ENCODE data around the gene CD320.
"Not testable (repeated sequence)": the region's sequence is repeated elsewhere in the genome, so short reads cannot be mapped to it uniquely, and the experiment has no call there.

Gene CD320

DNA sequence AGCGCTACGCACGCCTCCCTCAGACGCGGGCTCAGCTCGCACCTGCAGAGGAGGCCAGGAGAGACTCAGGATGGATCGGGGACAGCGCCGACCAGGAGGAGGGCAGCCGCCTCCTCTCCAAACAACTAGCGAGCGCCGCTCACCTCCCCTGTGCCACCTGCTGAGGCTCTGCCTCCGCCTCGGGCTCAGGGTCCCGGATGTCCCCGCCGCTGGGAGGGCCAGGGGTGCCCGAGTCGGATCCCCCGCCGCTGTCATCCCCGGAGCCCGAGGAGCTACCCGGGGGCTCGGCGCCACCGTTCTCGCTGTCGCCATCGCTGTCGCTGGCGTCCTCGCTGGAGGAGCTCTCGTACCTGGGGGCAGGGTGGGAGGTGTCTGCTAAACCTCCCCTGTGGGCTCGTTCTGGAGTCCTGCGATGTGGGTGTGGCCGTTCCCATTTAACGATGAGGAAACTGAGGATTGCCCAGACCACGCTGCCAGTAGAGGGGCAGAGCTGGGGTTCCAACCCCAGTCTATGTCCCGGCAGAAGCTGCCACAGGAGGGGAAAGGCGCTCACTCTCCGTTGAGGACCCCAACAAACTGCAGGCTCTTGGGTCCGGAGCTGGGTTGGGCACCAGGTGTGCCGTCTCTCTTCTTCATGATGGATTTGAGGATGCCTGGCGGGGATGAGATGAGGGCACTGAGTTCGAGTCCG, 25.8 kb upstream of the CD320 start:
- ATAC-seq (no peak), DNase-seq (no peak)

DNA sequence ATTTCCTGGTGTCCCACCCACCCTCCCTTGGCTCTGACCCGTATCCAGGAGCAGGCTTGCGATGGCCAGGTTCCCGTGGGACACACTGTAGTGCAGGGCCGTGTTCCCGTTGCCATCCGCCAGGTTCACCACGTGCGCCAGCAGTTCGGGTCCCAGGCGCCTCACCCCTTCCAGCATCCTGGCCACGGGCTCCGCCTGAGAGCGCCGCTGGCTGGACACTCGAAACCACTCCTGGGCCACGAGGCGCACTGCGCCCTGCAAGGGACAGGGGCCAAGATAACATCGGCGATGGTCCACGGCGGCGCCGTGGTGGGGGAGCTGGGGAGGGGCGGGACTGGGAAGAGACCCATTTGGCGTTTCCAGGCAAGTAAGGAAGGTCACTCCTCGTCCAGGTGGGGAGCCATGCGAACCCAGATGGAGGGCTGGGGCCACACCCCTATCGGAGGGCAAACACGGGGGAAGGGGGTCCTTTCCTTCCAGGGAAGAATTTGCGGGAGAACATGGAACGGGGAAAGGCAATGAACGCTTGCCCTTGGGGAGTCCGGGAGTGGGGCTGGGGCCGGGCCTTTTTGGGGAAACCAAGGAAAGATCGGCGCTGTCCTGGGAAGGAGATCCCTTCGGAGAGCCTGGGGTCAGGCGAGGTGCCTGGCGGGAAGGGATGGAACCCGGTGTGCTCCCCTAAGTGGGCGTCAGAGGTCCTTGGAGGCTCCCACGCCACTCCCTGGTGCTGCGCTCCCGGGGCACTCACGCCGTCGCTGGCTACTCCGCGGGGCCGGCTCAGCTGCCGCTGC, 25.0 kb upstream of the CD320 start:
- ATAC-seq (no peak), DNase-seq (no peak)

DNA sequence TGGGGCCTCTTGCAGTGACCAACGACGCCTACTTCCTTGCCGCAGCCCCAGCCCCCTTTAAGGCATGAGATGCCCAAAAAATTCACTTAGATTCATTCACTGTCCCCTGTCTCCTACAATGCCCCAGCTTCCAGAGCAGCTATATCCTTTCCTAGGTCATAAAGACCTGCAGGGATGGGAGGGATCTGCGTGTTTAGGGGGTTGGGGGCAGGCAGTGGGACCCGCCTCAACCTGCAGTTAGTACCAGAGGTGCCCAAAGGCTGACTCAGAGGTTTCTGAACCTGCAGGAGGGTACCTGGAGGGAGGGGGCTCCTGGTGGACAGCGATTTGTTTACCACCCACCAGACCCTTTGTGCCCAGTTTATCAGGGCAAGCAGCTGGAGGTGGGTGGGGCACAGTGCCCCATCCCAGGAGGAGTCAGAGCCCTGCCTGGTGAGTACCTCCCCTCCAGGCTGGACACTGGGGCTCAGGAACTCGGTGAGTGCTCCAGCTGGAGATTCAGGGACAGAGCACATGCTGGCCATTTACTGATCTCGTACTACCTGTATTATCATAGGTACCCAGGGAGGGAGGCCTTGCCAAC, 23.2 kb upstream of the CD320 start:
- DNase-seq: no peak
- ATAC-seq: no peak

DNA sequence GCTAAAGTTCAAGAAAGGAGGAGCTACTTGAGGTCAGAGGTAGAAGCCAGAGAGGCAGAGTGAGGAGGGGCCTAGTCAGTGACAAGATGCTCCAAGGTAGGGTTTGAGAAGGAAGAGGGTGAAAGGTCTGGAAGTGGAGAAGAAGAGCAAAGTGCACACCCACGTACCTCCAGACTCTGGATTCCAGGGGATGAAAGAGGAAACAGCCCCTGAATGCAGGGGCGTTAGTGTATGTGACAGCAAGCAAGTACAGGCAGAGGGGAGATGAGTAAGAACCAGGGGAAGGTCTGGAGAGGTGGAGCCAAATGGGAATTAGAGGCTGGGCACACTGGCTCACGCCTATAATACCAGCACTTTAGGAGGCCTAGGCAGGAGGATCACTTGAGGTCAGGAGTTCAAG, 21.8 kb upstream of the CD320 start:
- ATAC-seq (no peak), DNase-seq (no peak)

DNA sequence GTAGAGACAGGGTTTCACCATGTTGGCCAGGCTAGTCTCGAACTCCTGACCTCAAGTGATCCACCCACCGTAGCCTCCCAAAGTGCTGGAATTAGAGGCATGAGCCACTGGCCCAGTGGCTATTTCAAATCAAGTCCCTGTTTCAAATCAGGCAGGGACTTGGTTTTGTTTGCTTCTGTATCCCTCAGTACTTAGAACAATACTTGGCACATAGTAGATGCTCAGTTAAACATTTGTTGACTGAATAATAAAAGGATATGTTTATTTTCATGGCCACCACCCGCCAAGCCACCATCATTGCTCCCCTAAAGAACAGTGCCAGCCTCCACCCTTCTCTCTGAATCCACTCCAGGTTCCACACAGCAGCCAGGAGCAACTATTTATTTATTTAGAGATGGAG, 17.3 kb upstream of the CD320 start:
- DNase-seq (no peak), ATAC-seq (no peak)

DNA sequence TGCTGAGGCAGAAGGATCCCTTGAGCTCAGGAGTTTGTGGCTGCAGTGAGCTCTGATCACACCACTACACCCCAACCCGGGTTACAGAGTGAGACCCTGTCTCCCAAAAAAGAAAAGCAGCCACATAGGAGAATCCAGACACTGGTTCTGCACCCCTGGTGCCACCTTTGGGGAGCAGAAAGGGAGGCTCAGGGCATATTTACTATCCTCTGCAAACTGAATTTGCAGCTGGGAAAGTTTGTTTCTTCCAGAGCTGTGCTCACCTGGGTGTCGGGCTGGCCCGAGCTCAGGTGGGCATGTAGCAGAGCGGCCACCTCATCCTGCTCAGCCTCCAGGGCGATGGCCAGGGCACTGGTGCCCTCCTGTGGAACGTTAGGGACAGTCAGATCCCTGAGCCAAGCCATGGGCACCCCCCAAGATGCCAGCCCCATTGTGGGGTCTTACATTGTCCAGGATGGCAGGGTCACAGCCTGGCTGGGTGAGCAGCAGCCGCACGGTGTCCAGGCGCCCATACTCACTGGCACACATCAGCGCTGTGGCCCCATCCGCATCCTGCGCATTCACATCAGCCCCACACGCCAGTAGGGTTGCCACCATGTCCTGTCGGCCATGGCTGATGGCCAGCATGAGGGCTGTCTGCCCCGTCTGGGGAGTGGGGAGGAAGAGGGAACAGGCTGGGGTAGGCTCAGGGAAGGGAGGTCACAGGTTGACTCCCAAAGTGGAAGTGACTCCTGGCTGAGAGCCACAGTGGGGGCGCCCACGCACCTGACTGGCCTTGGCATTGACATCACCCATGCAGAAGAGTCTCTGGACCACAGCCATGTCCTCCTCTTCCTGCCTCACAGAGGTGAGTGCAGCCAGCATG, 16.3 kb upstream of the CD320 start:
- no peak for ATAC-seq
- no peak for DNase-seq

DNA sequence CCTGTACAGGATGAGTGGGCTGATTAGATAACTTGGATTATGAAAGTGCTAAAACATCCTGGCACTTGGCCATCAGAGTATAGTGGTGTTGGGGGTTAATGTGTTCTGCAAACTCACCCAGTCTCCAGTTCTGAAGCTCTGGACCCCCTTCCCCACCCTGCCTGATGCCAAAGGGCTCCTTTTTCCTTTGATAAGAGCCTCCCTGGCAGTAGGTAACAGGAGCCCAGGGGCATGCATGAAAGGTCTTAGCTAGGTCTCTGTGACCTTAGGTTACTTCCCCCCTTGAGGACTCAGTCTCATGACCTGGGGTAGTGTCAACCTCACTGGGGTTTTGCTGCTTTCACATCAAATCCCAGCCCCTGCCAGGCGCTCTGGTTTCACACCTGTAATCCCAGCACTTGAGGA, 15.6 kb upstream of the CD320 start:
- no peak for ATAC-seq
- DNase-seq: no peak

DNA sequence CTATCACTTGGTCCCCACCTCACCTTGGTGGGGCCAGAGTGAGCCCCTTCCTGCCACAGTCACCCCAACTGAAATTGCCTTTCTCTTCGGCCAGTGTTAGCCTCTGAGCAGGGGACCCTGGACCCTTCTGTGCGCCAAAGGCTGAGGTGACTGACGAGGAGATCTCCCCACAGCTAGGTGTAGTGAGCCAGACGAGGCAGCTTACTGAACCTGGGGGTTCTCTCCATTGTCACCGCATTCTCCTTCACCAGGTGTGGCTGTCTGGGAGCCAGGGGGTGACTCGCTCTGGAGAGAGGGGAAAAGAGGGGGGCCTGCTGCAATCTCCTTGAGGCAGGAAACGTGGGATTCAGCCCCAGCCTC, 14.5 kb upstream of the CD320 start:
- ATAC-seq (no peak), DNase-seq (no peak)

DNA sequence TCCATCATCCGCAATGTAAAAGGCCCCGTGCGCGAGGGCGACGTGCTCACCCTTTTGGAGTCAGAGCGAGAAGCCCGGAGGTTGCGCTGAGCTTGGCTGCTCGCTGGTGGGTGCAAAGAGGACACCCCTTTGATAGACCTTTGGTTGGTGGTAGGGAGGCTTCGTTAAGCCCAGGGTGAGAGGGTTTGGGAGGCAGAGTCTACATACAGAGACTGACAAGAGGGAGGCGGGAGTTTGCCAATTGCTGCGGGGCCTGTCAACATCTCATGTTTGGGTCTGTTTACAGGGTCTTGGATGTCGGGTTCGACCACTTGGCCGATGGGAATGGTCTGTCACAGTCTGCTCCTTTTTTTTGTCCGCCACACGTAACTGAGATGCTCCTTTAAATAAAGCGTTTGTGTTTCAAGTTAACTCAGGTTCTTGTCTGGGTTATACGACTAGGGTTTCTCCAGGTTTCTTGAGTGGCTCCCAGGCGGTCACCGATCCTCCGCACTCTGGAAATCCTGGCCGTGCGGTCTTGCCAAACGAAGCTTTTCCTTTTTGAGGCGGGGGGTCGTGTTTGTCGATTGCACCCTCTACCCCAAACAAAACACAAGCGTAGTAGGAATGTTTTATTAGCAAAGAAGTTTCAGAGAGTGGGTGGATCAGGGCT, 14.0 kb upstream of the CD320 start:
- no peak for ATAC-seq
- no peak for DNase-seq

DNA sequence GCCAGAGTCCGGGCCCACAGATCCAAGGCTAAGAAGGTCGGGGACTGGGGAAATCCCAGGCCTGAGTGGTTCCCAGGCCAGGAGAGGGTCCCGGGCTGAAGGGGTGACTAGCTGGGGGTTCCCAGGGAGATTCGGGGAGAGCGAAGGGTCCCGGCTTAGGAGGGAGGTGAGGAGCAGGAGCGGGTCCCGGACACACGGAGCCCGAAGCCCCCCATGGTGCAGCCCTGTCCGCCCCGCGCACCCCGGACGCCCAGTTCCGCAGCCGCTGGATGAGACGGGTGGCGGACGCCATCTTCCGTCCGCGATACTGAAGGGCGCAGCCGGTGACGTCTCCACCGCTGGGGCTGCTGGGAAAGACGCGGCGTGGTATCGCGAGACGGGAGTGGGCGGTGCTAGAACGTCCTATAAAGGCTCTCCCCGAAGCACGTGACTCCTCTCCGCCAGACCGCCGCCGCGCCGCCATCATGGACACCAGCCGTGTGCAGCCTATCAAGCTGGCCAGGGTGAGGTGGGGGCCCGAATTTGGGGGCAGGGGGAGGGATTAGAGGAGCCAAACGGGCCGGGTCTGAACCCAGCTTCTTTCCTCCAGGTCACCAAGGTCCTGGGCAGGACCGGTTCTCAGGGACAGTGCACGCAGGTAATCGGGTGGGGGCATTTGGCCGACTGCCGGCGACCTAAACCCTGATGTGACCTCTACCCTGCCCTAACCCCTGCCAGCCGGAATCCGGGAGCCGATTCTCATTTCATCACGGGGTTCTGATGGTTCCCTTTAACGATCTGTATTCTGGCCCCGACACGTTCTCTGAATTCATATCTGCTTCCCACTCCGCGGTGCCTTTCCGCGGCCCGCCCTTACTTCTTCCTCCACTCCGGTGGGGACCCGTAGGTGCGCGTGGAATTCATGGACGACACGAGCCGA, 13.2 kb upstream of the CD320 start, which contains the start of the genes NDUFA7 and RPS28:
Gene NDUFA7 (minus strand): TSS at position 309 of the 919 bp plus-strand sequence. CDS start 17 bp downstream, at position 292.
Gene RPS28 (plus strand): TSS at position 430 of the 919 bp plus-strand sequence. CDS start 35 bp downstream, at position 465.
- ATAC-seq (peak; percentile 91), DNase-seq (peak; percentile 96)

DNA sequence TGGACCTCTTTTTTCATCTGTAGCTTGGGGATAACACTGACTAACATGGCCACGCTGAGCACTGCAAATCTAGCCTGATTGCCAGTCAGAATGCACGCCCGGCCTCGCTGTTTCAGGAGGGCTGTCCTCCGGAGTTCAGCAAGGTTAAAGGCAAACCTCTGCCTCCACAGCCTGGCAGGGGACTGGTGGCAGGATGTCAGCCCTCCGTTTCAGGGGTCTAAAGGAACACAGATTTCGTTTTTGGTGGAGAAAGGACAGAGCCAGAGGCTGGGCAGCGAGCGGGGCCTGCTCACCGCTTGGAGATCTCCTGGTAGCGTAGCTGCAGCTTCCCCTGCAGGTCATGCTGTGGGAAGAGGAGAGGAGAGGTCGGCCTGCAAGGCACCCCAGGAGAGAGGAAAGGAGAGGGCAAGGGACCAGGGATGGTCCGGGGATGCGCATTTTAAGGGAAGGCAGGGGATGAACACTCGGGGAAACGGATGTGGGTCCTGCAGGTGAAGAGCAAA, 12.5 kb upstream of the CD320 start:
- peak; percentile 8 for ATAC-seq

DNA sequence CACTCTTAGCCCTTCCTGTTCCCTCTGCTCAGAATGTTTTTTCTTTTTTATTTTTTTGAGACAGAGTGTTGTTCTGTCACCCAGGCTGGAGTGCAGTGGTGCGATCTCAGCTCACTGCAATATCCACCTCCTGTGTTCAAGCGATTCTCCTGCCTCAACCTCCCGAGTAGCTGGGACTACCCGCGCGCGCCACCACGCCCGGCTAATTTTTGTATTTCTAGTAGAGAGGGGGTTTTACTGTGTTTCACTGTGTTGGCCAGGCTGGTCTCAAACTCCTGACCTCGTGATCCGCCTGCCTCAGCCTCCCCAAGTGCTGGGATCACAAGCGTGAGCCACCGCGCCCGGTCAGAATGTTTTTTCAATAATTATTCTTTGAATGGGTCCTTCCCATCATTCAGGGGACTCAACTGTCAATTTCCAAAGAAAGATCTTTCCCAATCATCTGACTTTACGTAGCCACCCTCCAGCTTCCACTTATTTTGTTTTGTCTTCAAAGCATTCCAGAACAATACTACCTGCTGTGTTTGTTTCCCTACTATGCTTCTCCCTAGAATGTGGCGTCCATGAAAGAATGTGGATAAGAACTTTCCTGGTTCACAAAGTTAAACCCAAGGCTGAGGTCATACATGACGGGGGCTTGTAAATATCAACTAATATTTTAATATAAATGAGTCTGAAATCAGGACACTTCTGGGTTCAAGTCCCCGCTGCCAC, 11.8 kb upstream of the CD320 start:
- no peak for DNase-seq
- ATAC-seq: no peak

More for the DNA sequence above, 12.5 kb upstream of the CD320 start:
- DNase-seq: no peak

DNA sequence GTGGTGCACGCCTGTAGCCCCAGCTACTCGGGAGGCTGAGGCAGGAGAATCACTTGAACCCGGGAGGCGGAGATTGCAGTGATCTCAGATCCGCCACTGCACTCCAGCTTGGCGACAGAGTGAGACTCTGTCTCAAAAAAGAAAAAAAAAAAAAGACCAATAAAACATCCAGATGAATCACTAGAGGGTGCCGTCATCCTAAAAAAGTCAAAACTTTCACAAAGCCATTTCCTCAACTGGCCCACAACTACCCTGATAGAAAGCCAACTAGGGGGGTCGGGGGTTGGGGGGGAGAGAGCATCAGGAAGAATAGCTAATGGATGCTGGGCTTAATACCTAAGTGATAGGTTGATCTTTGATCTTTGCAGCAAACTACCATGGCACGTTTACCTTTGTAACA, 10.7 kb upstream of the CD320 start:
- DNase-seq, ATAC-seq: not testable (repeated sequence)

DNA sequence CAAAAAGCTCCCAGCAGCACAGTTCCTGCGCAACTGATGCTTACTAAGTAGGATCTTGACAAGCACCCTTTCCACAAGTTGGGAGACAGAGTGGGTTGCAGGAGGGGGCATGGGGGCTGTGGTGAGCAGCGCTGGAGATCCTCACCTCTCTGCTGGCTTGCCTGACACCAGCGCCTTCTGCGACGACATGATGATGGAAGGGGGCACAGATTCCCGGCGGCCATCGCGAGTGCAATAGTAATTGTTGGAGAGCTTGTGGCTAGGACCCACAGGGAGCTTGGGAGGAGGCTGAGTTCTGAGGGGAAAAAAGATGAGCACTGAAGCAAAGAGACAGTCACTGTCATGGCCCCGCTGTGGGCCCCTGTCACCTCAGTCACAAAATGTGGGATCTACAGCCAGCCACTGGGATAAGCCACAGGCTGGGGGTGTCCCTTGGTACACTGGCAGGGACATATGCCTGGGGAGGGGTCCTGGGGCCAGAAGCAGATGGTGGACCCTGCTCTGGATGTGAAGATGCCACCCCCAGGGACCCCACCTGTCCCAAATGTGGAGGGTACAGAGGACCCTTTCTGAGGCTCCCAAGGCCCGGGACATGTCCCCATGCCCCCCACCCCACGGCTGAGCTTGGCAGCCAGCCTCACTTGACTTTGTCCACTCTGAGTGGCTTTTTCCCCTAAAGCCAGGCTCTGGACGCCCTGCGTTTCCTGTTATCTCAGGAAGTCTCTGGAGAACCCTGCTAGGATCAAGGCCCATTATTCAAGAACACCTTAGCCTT, 8.4 kb upstream of the CD320 start:
- no peak for DNase-seq

DNA sequence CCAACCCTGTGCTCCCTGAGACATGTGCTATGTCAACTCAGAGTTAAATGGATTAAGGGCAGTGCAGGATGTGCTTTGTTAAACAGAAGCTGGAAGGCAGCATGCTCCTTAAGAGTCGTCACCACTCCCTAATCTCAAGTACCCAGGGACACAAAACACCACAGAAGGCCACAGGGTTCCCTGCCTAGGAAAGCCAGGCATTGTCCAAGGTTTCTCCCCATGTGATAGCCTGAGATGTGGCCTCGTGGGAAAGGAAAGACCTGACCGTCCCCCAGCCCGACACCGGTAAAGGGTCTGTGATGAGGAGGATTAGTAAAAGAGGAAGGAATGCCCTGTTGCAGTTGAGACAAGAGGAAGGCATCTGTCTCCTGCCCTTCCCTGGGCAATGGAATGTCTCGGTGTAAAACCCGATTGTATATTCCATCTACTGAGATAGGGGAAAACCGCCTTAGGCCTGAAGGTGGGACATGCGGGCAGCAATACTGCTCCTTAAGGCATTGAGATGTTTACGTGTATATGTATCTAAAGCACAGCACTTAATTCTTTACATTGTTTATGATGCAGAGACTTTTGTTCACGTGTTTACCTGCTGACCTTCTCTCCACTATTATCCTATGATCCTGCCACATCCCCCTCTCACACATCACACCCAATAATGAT, 7.0 kb upstream of the CD320 start:
- not testable (repeated sequence) for DNase-seq, ATAC-seq

More for the DNA sequence above, 8.4 kb upstream of the CD320 start:
- ATAC-seq: no peak

DNA sequence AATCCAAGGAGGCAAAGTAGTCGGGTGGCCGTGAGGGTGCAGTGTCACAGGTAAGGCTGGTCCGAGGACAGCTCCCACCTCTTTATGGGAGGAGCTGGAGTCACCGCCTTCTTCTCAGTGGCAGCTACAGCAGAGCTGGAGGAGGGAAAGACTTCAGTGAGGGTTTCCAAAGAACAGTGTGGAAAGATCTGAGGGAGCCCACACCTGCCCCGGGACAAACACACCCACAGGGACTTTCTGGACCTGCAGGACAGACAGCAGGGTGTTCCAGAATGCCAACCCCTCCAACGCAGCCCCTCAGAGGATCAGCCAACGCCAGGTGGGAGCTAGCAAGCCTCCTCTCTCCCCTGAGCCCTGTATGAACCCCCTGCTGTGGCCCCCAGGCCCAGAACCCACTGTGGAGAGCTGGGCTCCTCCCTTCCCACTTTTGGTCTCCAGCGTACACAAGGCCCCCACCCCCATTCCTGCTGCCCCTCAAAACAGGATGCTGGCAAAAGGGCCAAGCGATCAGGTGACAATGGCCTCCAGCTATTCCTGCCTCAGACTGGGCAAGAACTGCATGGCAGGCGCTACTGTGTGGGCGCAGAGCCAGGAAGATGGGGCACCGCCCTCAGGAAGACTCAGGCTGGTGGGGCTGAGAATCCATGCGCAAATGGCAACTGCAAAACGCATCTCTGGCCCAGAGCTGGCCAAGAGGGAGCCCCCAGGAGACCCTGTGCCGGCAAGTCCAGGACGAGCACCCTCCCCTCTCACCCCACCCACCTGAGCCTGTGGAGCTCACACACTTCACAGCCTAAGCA, 3.5 kb upstream of the CD320 start:
- ATAC-seq: no peak
- DNase-seq: no peak

DNA sequence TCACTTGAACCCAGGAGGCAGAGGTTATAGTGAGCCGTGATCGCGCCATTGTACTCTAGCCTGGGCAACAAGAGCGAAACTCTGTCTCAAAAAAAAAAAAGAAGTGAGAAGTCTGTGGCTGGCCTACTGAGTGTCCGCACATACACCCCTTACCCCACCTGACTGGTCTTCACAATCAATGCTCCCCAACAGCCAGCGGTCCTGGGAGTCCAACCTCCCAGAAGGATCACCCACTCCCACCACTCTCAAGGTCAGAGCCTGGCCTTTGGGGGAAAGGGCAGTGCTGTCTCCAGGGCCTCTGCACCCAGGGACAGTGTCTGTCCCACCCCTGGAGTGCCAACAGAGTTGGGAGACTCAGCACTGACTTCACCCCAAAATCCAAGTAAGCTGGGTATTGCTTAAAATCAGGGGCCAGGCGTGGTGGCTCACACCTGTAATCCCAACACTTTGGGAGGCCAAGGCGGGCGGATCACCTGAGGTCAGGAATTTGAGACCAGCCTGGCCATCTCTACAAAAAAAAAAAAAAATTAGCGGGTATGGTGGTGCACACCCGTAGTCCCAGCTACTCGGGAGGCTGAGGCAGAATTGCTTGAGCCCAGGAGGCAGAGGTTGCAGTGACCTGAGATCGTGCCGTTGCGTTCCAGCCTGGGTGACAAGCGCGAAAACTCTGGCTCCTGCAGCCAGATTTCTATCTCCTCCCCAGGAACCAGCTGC, 2.3 kb upstream of the CD320 start:
- DNase-seq (no peak), ATAC-seq (no peak)

Data from stimulated activated naive CD8-positive, alpha-beta T cell treated with anti-CD3 and anti-CD28 coated beads, Interleukin-15, Interleukin-2, amounts not matched to agents 100 U/mL and 50 U/mL, for 24 hours (primary cell).